Activated CD4-positive, alpha-beta T cell treated with anti-CD3 and anti-CD28 coated beads for 24 hours (primary cell): ENCODE data around the gene SCN5A.

Experiments
- DNase-seq, 2 donors: peaks; one replicate each; pipeline ENCODE4 v3.0.0-alpha.2; 2020; ENCODE audit warnings: low read depth in 2 of 2

SCN5A gene

GRCh38 chr3:38622336-38622735 lies 27.2 kb downstream of the SCN5A start:
- no peak for DNase-seq

GRCh38 chr3:38620236-38620635 lies 29.3 kb downstream of the SCN5A start:
- DNase-seq: no peak

GRCh38 chr3:38618343-38618742 lies 31.1 kb downstream of the SCN5A start:
- no peak for DNase-seq

- no peak for DNase-seq
Measured at GRCh38 chr3:38617586-38617985, 31.9 kb downstream of the SCN5A start.

- DNase-seq: no peak
Measured at GRCh38 chr3:38617137-38617536, 32.4 kb downstream of the SCN5A start.

- no peak for DNase-seq
Measured at GRCh38 chr3:38616658-38617057, 32.8 kb downstream of the SCN5A start.

- DNase-seq: no peak
Measured at GRCh38 chr3:38616111-38616510, 33.4 kb downstream of the SCN5A start.

GRCh38 chr3:38614651-38615352 lies 34.7 kb downstream of the SCN5A start:
- DNase-seq: no peak

- no peak for DNase-seq
Measured at GRCh38 chr3:38614091-38614490, 35.4 kb downstream of the SCN5A start.

- no peak for DNase-seq
Measured at GRCh38 chr3:38613426-38613825, 36.1 kb downstream of the SCN5A start.

GRCh38 chr3:38611866-38612265 lies 37.6 kb downstream of the SCN5A start:
- no peak for DNase-seq

- DNase-seq: no peak
Measured at GRCh38 chr3:38610934-38611333, 38.6 kb downstream of the SCN5A start.

- DNase-seq: no peak
Measured at GRCh38 chr3:38610436-38610835, 39.1 kb downstream of the SCN5A start.

GRCh38 chr3:38609386-38610111 lies 39.9 kb downstream of the SCN5A start:
- no peak for DNase-seq

GRCh38 chr3:38608961-38609360 lies 40.5 kb downstream of the SCN5A start:
- DNase-seq: no peak

- DNase-seq: no peak
Measured at GRCh38 chr3:38608086-38608775, 41.3 kb downstream of the SCN5A start.

GRCh38 chr3:38606561-38606960 lies 42.9 kb downstream of the SCN5A start:
- no peak for DNase-seq

GRCh38 chr3:38605981-38606380 lies 43.5 kb downstream of the SCN5A start:
- no peak for DNase-seq

- DNase-seq: no peak
Measured at GRCh38 chr3:38604246-38604645, 45.2 kb downstream of the SCN5A start.

GRCh38 chr3:38603731-38604131 lies 45.8 kb downstream of the SCN5A start:
- DNase-seq: no peak

GRCh38 chr3:38602576-38603250 lies 46.8 kb downstream of the SCN5A start:
- DNase-seq: no peak

- no peak for DNase-seq
Measured at GRCh38 chr3:38601956-38602550, 47.4 kb downstream of the SCN5A start.
